Adrenal gland (tissue), 5 donors: ENCODE data around the gene PRPF40A.

Source experiments
- POLR2A ChIP-seq, 2 donors: fragments of 450-650 bp; IDR thresholded peaks; one replicate each; pipeline ENCODE4 v1.6.1; 2017; ENCODE audit warnings: antibody characterized with exemption in 2 of 2, mild to moderate bottlenecking in 2 of 2, moderate library complexity in 1 of 2
- TF ChIP-seq, protein P1 (sequence below), 6 experiments: fragments of 450-650 bp in 4 of 6; fragments of 200-600 bp in 2 of 6; sonication (generic) in 1 of 6; IDR thresholded peaks; 1 replicate in 5 of 6; 2 replicates in 1 of 6; pipeline versions ENCODE4 v1.5.1 to v1.8.0; 2016 to 2021; ENCODE audit warnings: antibody characterized with exemption in 6 of 6, mild to moderate bottlenecking in 2 of 6, moderate library complexity in 1 of 6
- donor health status: DM: no; HTN: no; CAD: no.

DNA sequence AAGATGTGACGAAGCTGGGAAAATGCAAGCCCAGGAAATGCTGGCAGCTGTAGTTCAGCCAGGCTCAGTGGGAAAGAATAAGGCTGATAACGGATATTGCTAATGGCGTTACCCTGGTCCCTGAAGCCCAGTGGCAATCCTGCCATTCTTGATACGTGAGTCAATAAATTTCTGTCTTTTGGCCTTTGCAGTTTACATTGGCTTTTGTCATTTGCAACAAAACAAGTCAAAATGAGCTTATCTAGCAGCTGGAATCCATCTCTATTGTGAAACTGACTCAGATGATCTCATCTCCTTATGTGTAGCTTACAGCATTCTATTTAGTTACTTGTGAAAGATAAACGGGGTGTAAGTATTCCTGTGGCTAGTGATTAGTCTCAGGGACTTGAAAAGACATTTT lies 44.9 kb upstream of the PRPF40A start:
- TF ChIP-seq, protein P1, sequence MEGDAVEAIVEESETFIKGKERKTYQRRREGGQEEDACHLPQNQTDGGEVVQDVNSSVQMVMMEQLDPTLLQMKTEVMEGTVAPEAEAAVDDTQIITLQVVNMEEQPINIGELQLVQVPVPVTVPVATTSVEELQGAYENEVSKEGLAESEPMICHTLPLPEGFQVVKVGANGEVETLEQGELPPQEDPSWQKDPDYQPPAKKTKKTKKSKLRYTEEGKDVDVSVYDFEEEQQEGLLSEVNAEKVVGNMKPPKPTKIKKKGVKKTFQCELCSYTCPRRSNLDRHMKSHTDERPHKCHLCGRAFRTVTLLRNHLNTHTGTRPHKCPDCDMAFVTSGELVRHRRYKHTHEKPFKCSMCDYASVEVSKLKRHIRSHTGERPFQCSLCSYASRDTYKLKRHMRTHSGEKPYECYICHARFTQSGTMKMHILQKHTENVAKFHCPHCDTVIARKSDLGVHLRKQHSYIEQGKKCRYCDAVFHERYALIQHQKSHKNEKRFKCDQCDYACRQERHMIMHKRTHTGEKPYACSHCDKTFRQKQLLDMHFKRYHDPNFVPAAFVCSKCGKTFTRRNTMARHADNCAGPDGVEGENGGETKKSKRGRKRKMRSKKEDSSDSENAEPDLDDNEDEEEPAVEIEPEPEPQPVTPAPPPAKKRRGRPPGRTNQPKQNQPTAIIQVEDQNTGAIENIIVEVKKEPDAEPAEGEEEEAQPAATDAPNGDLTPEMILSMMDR (IDR thresholded peaks at IDR 0.05): no peak
- no peak for TF ChIP-seq POLR2A (IDR thresholded peaks at IDR 0.05)
